HL-60 (cell line): ENCODE measurements around the gene MBTPS1.

Source experiments
- DNase-seq, 2 experiments: peaks; one replicate each; pipeline ENCODE4 v3.0.0-alpha.2; 2010 to 2020; ENCODE audit warnings: low read depth in 1 of 2, low spot score in 1 of 2
- H3K27ac ChIP-seq: fragments of 250-450 bp; sonication (Bioruptor Pico); replicated peaks from 2 replicates; pipeline ENCODE4 v1.5.1; 2020; ENCODE audit warnings: mild to moderate bottlenecking, moderate library complexity
- H3K27me3 ChIP-seq: fragments of 250-450 bp; sonication (Bioruptor Pico); 2 replicates; pipeline ENCODE4 v1.5.1; 2021; ENCODE audit warnings: mild to moderate bottlenecking, moderate library complexity; ENCODE audit not compliant: insufficient read depth, poor library complexity, severe bottlenecking
- H3K4me3 ChIP-seq: replicated peaks from 2 replicates; pipeline ENCODE4 v1.5.1; 2011; ENCODE audit warnings: mild to moderate bottlenecking, control low read depth, low read length; ENCODE audit not compliant: insufficient read depth
- GABPA ChIP-seq: IDR thresholded peaks from 2 replicates; pipeline ENCODE4 v1.6.1; 2012; ENCODE audit warnings: low read depth
- POLR2AphosphoS5 ChIP-seq: IDR thresholded peaks from 2 replicates; pipeline ENCODE4 v1.6.1; 2012; ENCODE audit warnings: low read depth
- REST ChIP-seq: IDR thresholded peaks from 2 replicates; pipeline ENCODE4 v1.6.1; 2012; ENCODE audit warnings: low read depth; ENCODE audit not compliant: insufficient replicate concordance
- SPI1 ChIP-seq: IDR thresholded peaks from 2 replicates; pipeline ENCODE4 v1.6.1; 2012; ENCODE audit warnings: low read depth, mild to moderate bottlenecking, borderline replicate concordance
- TF ChIP-seq, protein P1 (sequence below): IDR thresholded peaks from one replicate; pipeline ENCODE4 v1.5.1; 2011; ENCODE audit warnings: low read length, control low read depth, inconsistent platforms; ENCODE audit not compliant: insufficient read depth

Gene MBTPS1

DNA sequence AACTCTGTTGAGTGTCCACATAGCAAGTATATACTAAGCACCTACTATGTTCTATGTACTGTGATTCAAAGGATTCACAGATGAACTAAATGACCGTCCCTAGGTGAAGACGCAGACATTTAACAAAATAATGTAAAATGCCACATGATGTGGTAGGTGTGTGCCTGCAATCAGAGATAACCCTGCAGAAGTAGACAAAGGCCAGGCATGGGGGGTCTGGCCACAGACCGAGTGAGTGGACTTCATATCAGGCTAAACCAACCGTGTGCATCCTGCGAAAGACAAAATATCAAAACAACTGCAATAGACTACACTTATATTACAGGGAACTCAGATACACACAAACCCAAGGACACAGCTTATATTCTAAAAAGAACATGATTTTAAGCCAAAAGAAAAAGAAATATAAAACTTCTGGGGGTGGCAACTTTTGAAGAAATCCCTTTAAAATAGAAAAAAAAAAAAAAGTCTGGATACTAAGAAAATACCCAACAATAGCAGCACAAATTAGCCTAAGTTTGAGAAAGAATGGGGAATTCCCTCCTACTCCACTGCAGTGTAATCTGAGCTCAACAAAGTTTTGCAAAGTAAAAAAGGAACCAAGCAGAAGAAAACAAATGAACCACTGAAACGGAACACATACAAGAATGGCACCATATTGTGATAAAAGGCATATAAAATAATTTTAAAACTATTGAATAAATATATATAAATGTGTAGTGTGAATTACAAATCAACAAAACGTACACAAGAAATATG lies 16.0 kb upstream of the MBTPS1 start:
- TF ChIP-seq SPI1, result no peak
- TF ChIP-seq, protein P1, sequence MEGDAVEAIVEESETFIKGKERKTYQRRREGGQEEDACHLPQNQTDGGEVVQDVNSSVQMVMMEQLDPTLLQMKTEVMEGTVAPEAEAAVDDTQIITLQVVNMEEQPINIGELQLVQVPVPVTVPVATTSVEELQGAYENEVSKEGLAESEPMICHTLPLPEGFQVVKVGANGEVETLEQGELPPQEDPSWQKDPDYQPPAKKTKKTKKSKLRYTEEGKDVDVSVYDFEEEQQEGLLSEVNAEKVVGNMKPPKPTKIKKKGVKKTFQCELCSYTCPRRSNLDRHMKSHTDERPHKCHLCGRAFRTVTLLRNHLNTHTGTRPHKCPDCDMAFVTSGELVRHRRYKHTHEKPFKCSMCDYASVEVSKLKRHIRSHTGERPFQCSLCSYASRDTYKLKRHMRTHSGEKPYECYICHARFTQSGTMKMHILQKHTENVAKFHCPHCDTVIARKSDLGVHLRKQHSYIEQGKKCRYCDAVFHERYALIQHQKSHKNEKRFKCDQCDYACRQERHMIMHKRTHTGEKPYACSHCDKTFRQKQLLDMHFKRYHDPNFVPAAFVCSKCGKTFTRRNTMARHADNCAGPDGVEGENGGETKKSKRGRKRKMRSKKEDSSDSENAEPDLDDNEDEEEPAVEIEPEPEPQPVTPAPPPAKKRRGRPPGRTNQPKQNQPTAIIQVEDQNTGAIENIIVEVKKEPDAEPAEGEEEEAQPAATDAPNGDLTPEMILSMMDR, result no peak
- no peak for TF ChIP-seq REST
- TF ChIP-seq POLR2AphosphoS5, result no peak
- no peak for TF ChIP-seq GABPA
- no peak for DNase-seq
- no peak overlapping the region for H3K4me3 ChIP-seq
- H3K27me3 ChIP-seq, result no peaks in the 10 kb centered on the region
- no peak overlapping the region for H3K27ac ChIP-seq

- TF ChIP-seq POLR2AphosphoS5, result no peak
- TF ChIP-seq, protein P1, result no peak
- TF ChIP-seq SPI1, result no peak
- no peak for TF ChIP-seq REST
- TF ChIP-seq GABPA, result no peak
- Histone ChIP-seq H3K27ac (no peak overlapping the region), H3K27me3 (no peaks in the 10 kb centered on the region), H3K4me3 (no peak overlapping the region)
- no peak for DNase-seq
Measured at GRCh38 chr16:84131117-84131516, 14.4 kb upstream of the MBTPS1 start.

GRCh38 chr16:84124257-84125073 lies 7.7 kb upstream of the MBTPS1 start:
- TF ChIP-seq GABPA (no peak), SPI1 (no peak), REST (no peak)
- TF ChIP-seq, protein P1, result no peak
- H3K4me3 ChIP-seq, result no peak overlapping the region
- no peaks in the 10 kb centered on the region for H3K27me3 ChIP-seq
- DNase-seq, result no peak
- no peak overlapping the region for H3K27ac ChIP-seq
